Retina (tissue), 1 donor: Measurements from ENCODE around the gene KCNK15.
A peak's percentile ranks its signal among the peaks of the same experiment; 100 is the strongest.
"Not testable (repeated sequence)": the region's sequence is repeated elsewhere in the genome, so short reads cannot be mapped to it uniquely, and the experiment has no call there.

ENCODE experiments used
- DNase-seq: peaks from one replicate; pipeline ENCODE4 v3.0.0-alpha.2; 2016

The KCNK15 gene

GRCh38 chr20:44745598-44746366 lies at the start of gene KCNK15:
Gene KCNK15, plus strand, starts transcription at chr20:44745865. Its CDS starts 46 bp downstream, at chr20:44745911.
- DNase-seq, result peak; percentile 64

- no peak for DNase-seq
These were observed 49.4 kb upstream of the KCNK15 start for GRCh38 chr20:44696315-44696714.

- not testable (repeated sequence) for DNase-seq
These were observed 48.6 kb upstream of the KCNK15 start for GRCh38 chr20:44697041-44697440.

- no peak for DNase-seq
These were observed 47.3 kb upstream of the KCNK15 start for GRCh38 chr20:44698351-44698750.

GRCh38 chr20:44700306-44700705 lies 45.4 kb upstream of the KCNK15 start:
- DNase-seq, result no peak

GRCh38 chr20:44701118-44701857 lies 44.4 kb upstream of the KCNK15 start:
- no peak for DNase-seq

GRCh38 chr20:44701858-44702256 lies 43.8 kb upstream of the KCNK15 start:
- DNase-seq, result no peak

GRCh38 chr20:44702776-44703175 lies 42.9 kb upstream of the KCNK15 start:
- no peak for DNase-seq

- no peak for DNase-seq
These were observed 42.3 kb upstream of the KCNK15 start for GRCh38 chr20:44703183-44703925.

GRCh38 chr20:44703956-44704488 lies 41.6 kb upstream of the KCNK15 start:
- DNase-seq, result no peak

- no peak for DNase-seq
These were observed 41.1 kb upstream of the KCNK15 start for GRCh38 chr20:44704551-44704971.

GRCh38 chr20:44705364-44706094 lies 40.1 kb upstream of the KCNK15 start:
- no peak for DNase-seq

- DNase-seq, result peak; percentile 53
These were observed 39.2 kb upstream of the KCNK15 start for GRCh38 chr20:44706301-44707017.

GRCh38 chr20:44707018-44707579 lies 38.6 kb upstream of the KCNK15 start:
- DNase-seq, result no peak

- DNase-seq, result no peak
These were observed 36.3 kb upstream of the KCNK15 start for GRCh38 chr20:44709380-44709779.

GRCh38 chr20:44709797-44710196 lies 35.9 kb upstream of the KCNK15 start:
- DNase-seq, result no peak

- no peak for DNase-seq
These were observed 34.4 kb upstream of the KCNK15 start for GRCh38 chr20:44711237-44711636.

GRCh38 chr20:44714102-44714700 lies 31.5 kb upstream of the KCNK15 start:
- DNase-seq, result no peak

GRCh38 chr20:44714701-44715498 lies 30.8 kb upstream of the KCNK15 start, which contains the start of gene CCN5:
Gene CCN5, plus strand, starts transcription at chr20:44715369. Its CDS starts 22 bp downstream, at chr20:44715391.
- DNase-seq, result no peak
